Measurements from ENCODE around the gene EXOC1.

GRCh38 chr4:55932511-55932910 is 79.1 kb downstream of the EXOC1 start:
- no peak for TF ChIP-seq CTCF (conservative IDR thresholded peaks at IDR 0.05; ENCODE audit: low read depth in 2 of 2)
- TF ChIP-seq EZH2phosphoT487 (IDR thresholded peaks at IDR 0.05; ENCODE audit: unreplicated experiment): no peak
- TF ChIP-seq POLR2AphosphoS5 (IDR thresholded peaks at IDR 0.05; ENCODE audit: low read depth): no peak
- no peak for TF ChIP-seq CREB1 (CRISPR knock-in tag; IDR thresholded peaks at IDR 0.05; ENCODE audit: low read depth)
- TF ChIP-seq ZNF114 (CRISPR knock-in tag; IDR thresholded peaks at IDR 0.05): no peak
- no peak for TF ChIP-seq EZH2 (IDR thresholded peaks at IDR 0.05; ENCODE audit: low read depth, unreplicated experiment)
- TF ChIP-seq REST (IDR thresholded peaks at IDR 0.05; ENCODE audit: unreplicated experiment): no peak
- no peak for TF ChIP-seq JUNB (IDR thresholded peaks at IDR 0.05; ENCODE audit: unreplicated experiment)
- no peak for TF ChIP-seq NANOG (IDR thresholded peaks at IDR 0.05; ENCODE audit: borderline replicate concordance)
- TF ChIP-seq ZNF331 (CRISPR knock-in tag; IDR thresholded peaks at IDR 0.05; ENCODE audit: low read depth): no peak
